Measurements from ENCODE around the gene SSR1.

SSR1 gene

GRCh38 chr6:7236306-7237209 is 76.4 kb downstream of the SSR1 start:
- no peak for DNase-seq

- DNase-seq = no peak
Observed at GRCh38 chr6:7235712-7236305, 77.2 kb downstream of the SSR1 start.

GRCh38 chr6:7234547-7234946 is 78.5 kb downstream of the SSR1 start:
- DNase-seq = no peak

- no peak for DNase-seq
Observed at GRCh38 chr6:7232351-7232750, 80.6 kb downstream of the SSR1 start.

GRCh38 chr6:7230956-7231713 is 81.9 kb downstream of the SSR1 start:
- DNase-seq = no peak

GRCh38 chr6:7230327-7230691 is 82.7 kb downstream of the SSR1 start:
- DNase-seq = no peak

GRCh38 chr6:7229376-7230326 is 83.3 kb downstream of the SSR1 start:
- DNase-seq = no peak

GRCh38 chr6:7228662-7229375 is 84.2 kb downstream of the SSR1 start:
- no peak for DNase-seq

- no peak for DNase-seq
Observed at GRCh38 chr6:7224731-7225130, 88.3 kb downstream of the SSR1 start.

GRCh38 chr6:7222197-7222596 is 90.8 kb downstream of the SSR1 start:
- DNase-seq = no peak

- DNase-seq = no peak
Observed at GRCh38 chr6:7219310-7219709, 93.7 kb downstream of the SSR1 start.

GRCh38 chr6:7218406-7218988 is 94.5 kb downstream of the SSR1 start:
- no peak for DNase-seq

All from T-helper 2 cell (primary cell).